NCI-H226 (cell line): ENCODE measurements around the gene LAMA3.

Experiments
- DNase-seq: peaks from one replicate; pipeline ENCODE4 v3.0.0-alpha.2; 2015

Gene LAMA3, protein sequence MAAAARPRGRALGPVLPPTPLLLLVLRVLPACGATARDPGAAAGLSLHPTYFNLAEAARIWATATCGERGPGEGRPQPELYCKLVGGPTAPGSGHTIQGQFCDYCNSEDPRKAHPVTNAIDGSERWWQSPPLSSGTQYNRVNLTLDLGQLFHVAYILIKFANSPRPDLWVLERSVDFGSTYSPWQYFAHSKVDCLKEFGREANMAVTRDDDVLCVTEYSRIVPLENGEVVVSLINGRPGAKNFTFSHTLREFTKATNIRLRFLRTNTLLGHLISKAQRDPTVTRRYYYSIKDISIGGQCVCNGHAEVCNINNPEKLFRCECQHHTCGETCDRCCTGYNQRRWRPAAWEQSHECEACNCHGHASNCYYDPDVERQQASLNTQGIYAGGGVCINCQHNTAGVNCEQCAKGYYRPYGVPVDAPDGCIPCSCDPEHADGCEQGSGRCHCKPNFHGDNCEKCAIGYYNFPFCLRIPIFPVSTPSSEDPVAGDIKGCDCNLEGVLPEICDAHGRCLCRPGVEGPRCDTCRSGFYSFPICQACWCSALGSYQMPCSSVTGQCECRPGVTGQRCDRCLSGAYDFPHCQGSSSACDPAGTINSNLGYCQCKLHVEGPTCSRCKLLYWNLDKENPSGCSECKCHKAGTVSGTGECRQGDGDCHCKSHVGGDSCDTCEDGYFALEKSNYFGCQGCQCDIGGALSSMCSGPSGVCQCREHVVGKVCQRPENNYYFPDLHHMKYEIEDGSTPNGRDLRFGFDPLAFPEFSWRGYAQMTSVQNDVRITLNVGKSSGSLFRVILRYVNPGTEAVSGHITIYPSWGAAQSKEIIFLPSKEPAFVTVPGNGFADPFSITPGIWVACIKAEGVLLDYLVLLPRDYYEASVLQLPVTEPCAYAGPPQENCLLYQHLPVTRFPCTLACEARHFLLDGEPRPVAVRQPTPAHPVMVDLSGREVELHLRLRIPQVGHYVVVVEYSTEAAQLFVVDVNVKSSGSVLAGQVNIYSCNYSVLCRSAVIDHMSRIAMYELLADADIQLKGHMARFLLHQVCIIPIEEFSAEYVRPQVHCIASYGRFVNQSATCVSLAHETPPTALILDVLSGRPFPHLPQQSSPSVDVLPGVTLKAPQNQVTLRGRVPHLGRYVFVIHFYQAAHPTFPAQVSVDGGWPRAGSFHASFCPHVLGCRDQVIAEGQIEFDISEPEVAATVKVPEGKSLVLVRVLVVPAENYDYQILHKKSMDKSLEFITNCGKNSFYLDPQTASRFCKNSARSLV (N-terminal part only)

DNA sequence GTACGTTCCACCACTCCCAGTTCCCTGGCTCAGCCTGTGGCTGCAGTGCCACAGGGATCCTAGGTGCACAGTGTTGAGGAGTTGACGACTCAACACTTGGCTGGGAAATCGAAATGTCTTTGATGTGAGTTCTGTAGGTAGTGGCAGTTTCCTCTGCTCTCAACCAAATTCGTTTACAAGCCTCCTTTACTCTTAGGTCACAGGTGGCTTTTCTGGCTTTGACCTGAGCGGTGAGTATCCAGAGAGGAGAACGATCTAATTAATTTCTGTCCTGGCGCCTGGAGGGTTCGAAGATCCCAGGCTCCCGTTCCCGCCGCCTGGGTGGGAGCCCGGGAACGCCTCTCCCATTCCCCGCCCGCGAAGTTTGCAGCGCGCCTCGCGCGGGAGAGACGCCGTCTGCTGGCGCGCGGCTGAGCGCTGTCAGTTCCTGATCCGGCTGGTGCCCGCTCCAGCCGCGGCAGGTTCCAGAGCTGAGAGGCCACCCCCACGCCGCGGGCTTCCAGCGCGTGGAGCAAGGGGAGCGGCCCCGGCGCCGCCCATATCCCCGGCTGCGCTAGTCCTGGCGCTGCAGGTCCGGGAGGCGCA, at the start of gene LAMA3:
LAMA3 (plus strand) TSS at position 423 of the 585 bp plus-strand sequence. CDS start 231 bp downstream, outside the sequence.
- peak; percentile 88 for DNase-seq

DNA sequence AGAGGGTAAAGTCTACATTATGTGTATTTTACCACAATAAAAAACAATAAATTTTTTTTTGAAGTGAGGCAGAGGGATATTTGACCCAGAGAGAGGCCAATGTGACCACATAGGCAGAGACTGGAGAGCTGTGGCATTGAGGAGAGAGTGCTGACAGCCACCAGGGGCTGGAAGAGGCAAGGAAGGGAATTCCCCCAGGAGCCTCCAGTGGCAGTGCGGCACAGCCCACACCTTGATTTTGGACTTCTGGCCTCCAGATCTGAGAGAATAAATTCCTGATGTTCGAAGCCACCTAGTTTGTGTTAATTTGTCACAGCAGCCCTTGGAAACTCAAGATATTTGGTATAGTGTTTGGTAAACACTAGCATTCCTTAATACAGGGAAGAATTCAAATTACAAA, 49.2 kb upstream of the LAMA3 start:
- DNase-seq: no peak

DNA sequence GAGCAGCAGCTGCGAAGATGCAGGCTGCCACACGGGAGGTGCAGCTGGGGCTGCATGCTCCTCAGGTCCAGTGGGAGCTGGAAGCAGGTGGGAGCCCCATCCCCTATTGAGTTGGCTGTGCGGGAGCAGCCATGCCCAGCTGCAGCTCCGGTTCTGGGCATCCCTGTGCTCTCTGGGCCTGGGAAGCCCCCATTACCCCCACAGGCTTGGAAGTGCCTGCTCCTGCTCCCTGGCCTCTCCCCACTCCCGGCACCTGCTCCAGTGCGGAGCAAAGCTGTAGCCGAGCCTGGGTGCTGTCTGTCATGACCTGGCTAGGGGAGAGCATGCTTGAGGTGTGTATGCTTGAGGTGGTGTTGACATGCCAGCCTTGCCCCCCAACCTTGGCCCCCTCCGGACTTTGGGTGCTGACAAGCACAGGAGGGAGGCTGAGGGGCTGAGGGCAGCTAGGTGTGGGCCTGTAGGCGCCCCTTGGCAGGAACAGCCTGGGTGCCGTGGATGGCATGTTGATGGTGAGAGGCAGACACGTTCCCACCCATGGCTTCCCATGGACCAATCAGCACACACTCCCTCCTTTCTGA, 48.0 kb upstream of the LAMA3 start:
- DNase-seq: no peak

- no peak for DNase-seq
Observed at GRCh38 chr18:23641937-23642666, 47.2 kb upstream of the LAMA3 start.

GRCh38 chr18:23643815-23644490, 45.3 kb upstream of the LAMA3 start:
- no peak for DNase-seq

- no peak for DNase-seq
Observed at GRCh38 chr18:23645568-23646175, 43.6 kb upstream of the LAMA3 start.

DNA sequence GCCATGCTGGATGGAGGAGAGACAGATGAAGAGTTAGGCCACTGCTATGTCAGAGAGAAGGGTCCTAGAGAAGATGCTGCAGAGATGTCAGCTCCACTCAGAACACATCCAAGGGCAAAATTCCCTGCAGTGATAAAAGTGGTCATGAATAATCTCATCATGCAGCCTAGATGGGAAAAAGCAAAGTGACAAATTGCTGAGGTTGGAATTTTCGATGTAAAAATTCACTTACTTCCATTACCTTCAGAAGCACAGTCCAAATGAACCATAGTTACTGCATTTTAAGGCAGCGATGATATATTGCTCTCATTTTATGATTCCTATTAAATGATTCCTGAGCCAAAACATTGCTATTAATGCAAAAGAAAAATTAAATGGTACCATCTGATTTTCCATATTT, 43.0 kb upstream of the LAMA3 start:
- DNase-seq: no peak

GRCh38 chr18:23648456-23648855, 40.8 kb upstream of the LAMA3 start:
- no peak for DNase-seq

DNA sequence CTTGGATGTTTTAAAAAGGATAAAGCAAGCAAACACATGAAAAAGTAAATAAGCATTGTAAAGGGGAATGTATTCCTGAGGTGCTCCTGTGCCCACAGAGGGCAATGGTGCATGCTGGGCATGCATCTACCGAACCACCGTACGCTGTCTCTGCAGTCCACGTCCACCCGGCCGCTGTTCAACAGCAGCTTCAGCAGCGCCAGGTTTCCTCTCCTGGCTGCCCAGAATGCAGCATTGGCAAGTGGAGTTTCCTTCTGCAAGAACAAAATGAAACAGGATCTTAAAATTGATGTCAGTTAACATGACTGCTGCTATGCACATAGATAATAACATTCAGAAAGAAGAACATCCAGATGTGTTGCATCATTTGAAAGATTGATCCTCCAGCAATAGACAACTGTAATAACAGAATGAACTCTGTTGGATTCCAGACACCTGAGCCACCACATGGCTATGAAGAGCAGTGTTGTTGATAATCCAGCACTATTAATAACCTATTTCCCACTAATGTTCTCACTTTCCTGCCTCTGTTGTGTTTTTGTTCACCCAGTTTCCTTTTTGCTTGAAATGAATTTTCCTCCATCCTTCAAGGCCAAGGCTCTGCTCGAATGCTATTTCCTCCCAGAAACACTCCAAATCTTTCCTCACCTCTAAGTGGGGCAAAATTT, 40.2 kb upstream of the LAMA3 start:
- no peak for DNase-seq

GRCh38 chr18:23650968-23651927, 38.0 kb upstream of the LAMA3 start:
- DNase-seq: peak; percentile 87

GRCh38 chr18:23652232-23652631, 37.0 kb upstream of the LAMA3 start:
- no peak for DNase-seq

DNA sequence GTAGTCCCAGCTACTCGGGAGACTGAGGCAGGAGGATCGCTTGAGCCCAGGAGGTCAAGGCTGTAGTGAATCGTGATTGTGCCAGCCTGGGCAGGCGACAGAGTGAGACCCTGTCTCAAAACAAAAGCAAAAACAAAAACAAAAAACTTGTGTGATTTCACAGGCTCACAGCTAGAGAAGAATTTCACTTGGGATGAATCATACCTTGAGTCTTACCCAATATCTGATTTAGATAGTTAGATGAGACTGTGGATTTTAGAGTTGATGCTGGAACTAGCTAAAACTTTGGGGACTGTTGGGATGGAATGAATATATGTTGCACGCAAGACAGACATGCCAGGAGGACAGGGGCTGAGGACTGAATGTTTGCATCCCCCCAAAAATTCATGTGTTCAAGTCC, 31.0 kb upstream of the LAMA3 start:
- peak; percentile 42 for DNase-seq

DNA sequence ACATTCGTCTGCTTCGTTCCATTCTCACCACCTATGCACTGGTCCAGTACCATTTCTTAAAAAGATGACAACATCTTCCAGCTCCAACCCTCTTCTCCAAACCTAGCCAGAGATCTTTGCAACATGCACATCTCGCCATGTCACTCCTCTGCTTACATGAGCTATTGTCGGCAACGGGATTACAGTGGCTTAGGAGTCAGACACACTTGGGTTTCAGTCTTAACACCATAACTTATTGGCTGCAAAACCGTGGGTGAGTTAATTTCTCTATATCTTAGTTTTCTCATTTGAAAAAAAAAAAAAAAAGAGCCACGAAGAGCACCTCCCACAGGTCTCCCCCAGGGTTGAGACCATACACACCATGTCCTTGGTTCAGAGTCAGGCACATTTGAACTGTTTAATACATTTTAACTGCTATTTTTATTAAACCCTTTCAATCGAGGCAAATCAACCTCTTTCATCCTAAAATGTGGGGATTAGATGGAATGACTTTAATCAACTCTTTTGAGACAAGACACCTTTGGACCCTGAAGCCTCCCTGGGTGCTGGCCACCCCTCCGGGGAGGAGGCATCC, 27.4 kb upstream of the LAMA3 start:
- no peak for DNase-seq

- peak; percentile 43 for DNase-seq
Observed at GRCh38 chr18:23662309-23663263, 26.7 kb upstream of the LAMA3 start, which contains the start of gene ANKRD29. ANKRD29 (minus strand) TSS chr18:23662911; CDS start chr18:23662730, 181 bp downstream.

GRCh38 chr18:23664674-23665073, 24.6 kb upstream of the LAMA3 start:
- DNase-seq: no peak

DNA sequence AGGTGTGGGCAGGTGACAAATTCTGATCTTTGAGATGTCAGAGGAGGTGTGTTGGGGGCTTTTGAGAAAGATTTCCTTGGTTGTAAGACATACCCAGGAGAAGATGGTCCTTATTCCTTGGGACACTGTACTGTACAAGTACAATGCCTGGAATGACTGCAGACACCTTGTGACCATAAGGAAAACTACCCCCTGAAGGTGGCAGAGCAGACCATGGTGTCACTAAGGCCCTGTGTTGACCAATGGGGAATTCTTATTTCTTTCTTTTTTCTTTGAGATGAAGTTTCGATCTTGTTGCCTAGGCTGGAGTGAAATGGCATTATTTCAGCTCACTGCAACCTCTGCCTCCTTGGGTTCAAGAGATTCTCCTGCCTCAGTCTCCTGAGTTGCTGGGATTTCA, 22.1 kb upstream of the LAMA3 start:
- DNase-seq: no peak

DNA sequence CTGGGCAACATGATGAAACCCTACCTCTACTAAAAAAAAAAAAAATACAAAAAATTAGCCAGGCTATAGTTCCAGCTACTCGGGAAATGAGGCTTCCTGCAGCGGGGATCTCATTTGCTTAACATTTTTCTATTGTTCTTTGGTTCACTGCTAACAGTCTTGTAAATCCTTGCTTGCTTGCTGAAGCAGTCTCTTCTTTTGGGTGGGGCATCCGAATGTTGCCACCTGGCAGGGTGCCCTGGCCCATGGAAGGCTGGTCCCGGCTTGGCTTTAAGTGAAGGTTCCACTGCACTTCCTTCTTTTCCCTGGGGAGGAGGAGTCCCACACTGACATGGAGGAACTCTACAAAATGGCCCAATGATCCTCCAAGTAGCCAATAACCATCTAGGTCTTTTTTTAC, 20.5 kb upstream of the LAMA3 start:
- no peak for DNase-seq
